ENCODE measurements around the gene PROSER2. TPM values are rescaled to one million over a fixed set of nuclear protein-coding genes. Genes with fewer than 3 reads are reported as not detected.
A peak's percentile ranks its signal among the peaks of the same experiment; 100 is the strongest.
"Not testable (repeated sequence)": the region's sequence is repeated elsewhere in the genome, so short reads cannot be mapped to it uniquely, and the experiment has no call there.

PROSER2 gene
- total RNA-seq, 1 donor, result 6.9 TPM

- no peak for TF ChIP-seq CTCF (IDR thresholded peaks at IDR 0.05; ENCODE audit: extremely low read depth, low read depth, low read length)
- Histone ChIP-seq H3K79me2 (ENCODE audit: insufficient read depth, low read length) (no peaks in the 10 kb centered on the region), H3K4me3 (ENCODE audit: insufficient read depth, low read length) (no peak overlapping the region), H3K4me2 (ENCODE audit: insufficient read depth, low read length) (no peak overlapping the region), H3K27me3 (ENCODE audit: insufficient read depth, low read length) (no peaks in the 10 kb centered on the region), H3K36me3 (ENCODE audit: insufficient read depth, low read length) (no peaks in the 10 kb centered on the region), H3K4me1 (ENCODE audit: insufficient read depth, low read length) (no peaks in the 10 kb centered on the region), H3K9me3 (ENCODE audit: low read depth, low read length) (no peaks in the 10 kb centered on the region), H4K20me1 (ENCODE audit: insufficient read depth, low read length) (no peaks in the 10 kb centered on the region), H2AFZ (ENCODE audit: low read length) (no peak overlapping the region), H3K27ac (ENCODE audit: low read depth, low read length) (no peak overlapping the region)
- peak; percentile 58 for DNase-seq (ENCODE audit: insufficient read length, low spot score, missing footprints)
These were observed 63.7 kb downstream of the PROSER2 start for GRCh38 chr10:11886851-11887250.

- Histone ChIP-seq H2AFZ (ENCODE audit: low read length) (no peak overlapping the region), H3K9me3 (ENCODE audit: low read depth, low read length) (no peaks in the 10 kb centered on the region), H3K27ac (ENCODE audit: low read depth, low read length) (no peak overlapping the region), H3K4me1 (ENCODE audit: insufficient read depth, low read length) (no peaks in the 10 kb centered on the region), H4K20me1 (ENCODE audit: insufficient read depth, low read length) (no peaks in the 10 kb centered on the region), H3K4me3 (ENCODE audit: insufficient read depth, low read length) (no peak overlapping the region), H3K36me3 (ENCODE audit: insufficient read depth, low read length) (no peaks in the 10 kb centered on the region), H3K4me2 (ENCODE audit: insufficient read depth, low read length) (no peak overlapping the region), H3K27me3 (ENCODE audit: insufficient read depth, low read length) (no peaks in the 10 kb centered on the region), H3K79me2 (ENCODE audit: insufficient read depth, low read length) (no peaks in the 10 kb centered on the region)
- peak; percentile 64 for DNase-seq (ENCODE audit: insufficient read length, low spot score, missing footprints)
- no peak for TF ChIP-seq CTCF (IDR thresholded peaks at IDR 0.05; ENCODE audit: extremely low read depth, low read depth, low read length)
These were observed 64.4 kb downstream of the PROSER2 start for GRCh38 chr10:11887381-11888227.

GRCh38 chr10:11889263-11889662 lies 66.1 kb downstream of the PROSER2 start:
- H4K20me1 ChIP-seq (ENCODE audit: insufficient read depth, low read length); H3K4me2 ChIP-seq (ENCODE audit: insufficient read depth, low read length); DNase-seq (ENCODE audit: insufficient read length, low spot score, missing footprints); H3K27ac ChIP-seq (ENCODE audit: low read depth, low read length); H3K4me3 ChIP-seq (ENCODE audit: insufficient read depth, low read length); H3K4me1 ChIP-seq (ENCODE audit: insufficient read depth, low read length); H2AFZ ChIP-seq (ENCODE audit: low read length); H3K9me3 ChIP-seq (ENCODE audit: low read depth, low read length); H3K36me3 ChIP-seq (ENCODE audit: insufficient read depth, low read length); H3K27me3 ChIP-seq (ENCODE audit: insufficient read depth, low read length); H3K79me2 ChIP-seq (ENCODE audit: insufficient read depth, low read length): not testable (repeated sequence)

GRCh38 chr10:11891776-11892486 lies 68.8 kb downstream of the PROSER2 start:
- H3K36me3 ChIP-seq (ENCODE audit: insufficient read depth, low read length), result no peaks in the 10 kb centered on the region
- H3K79me2 ChIP-seq (ENCODE audit: insufficient read depth, low read length), result no peaks in the 10 kb centered on the region
- H4K20me1 ChIP-seq (ENCODE audit: insufficient read depth, low read length), result no peaks in the 10 kb centered on the region
- no peak overlapping the region for H3K4me2 ChIP-seq (ENCODE audit: insufficient read depth, low read length)
- H3K4me1 ChIP-seq (ENCODE audit: insufficient read depth, low read length), result no peaks in the 10 kb centered on the region
- H2AFZ ChIP-seq (ENCODE audit: low read length), result no peak overlapping the region
- no peak for TF ChIP-seq CTCF (IDR thresholded peaks at IDR 0.05; ENCODE audit: extremely low read depth, low read depth, low read length)
- peak; percentile 73 for DNase-seq (ENCODE audit: insufficient read length, low spot score, missing footprints)
- H3K4me3 ChIP-seq (ENCODE audit: insufficient read depth, low read length), result no peak overlapping the region
- H3K27ac ChIP-seq (ENCODE audit: low read depth, low read length), result no peak overlapping the region
- H3K27me3 ChIP-seq (ENCODE audit: insufficient read depth, low read length), result no peaks in the 10 kb centered on the region
- H3K9me3 ChIP-seq (ENCODE audit: low read depth, low read length), result no peaks in the 10 kb centered on the region
